SH-SY5Y (cell line): ENCODE results near the gene SLCO3A1.

ENCODE experiments used
- GATA2 ChIP-seq: IDR thresholded peaks from 2 replicates; pipeline ENCODE4 v1.6.1; 2011; ENCODE audit warnings: mild to moderate bottlenecking, low read depth, low read length
- GATA3 ChIP-seq: IDR thresholded peaks from 2 replicates; pipeline ENCODE4 v1.6.1; 2011; ENCODE audit warnings: low read depth, mild to moderate bottlenecking, low read length, moderate library complexity

GRCh38 chr15:92017882-92018534 lies 164.5 kb downstream of the SLCO3A1 start:
- TF ChIP-seq GATA2, result no peak
- no peak for TF ChIP-seq GATA3
